Skeletal muscle satellite cell (primary cell): ENCODE results near the gene AAMP.

Source experiments
- H3K27me3 ChIP-seq: 2 replicates; pipeline ENCODE4 v1.7.0; 2013; ENCODE audit warnings: low read length; ENCODE audit not compliant: control insufficient read depth, insufficient read depth
- H3K36me3 ChIP-seq: 2 replicates; pipeline ENCODE4 v1.7.0; 2013; ENCODE audit warnings: mild to moderate bottlenecking, control low read depth, low read length; ENCODE audit not compliant: insufficient read depth
- H3K4me1 ChIP-seq: 2 replicates; pipeline ENCODE4 v1.7.0; 2013; ENCODE audit warnings: low read length; ENCODE audit not compliant: control insufficient read depth, insufficient read depth
- H3K4me2 ChIP-seq: 2 replicates; pipeline ENCODE4 v1.7.0; 2013; ENCODE audit warnings: mild to moderate bottlenecking, low read length
- H3K4me3 ChIP-seq: 2 replicates; pipeline ENCODE4 v1.7.0; 2013; ENCODE audit warnings: low read length
- H3K9ac ChIP-seq: 2 replicates; pipeline ENCODE4 v1.7.0; 2013; ENCODE audit warnings: mild to moderate bottlenecking, low read depth, low read length, moderate library complexity
- H3K9me3 ChIP-seq: replicated peaks from 2 replicates; pipeline ENCODE4 v1.7.0; 2013; ENCODE audit warnings: mild to moderate bottlenecking, control low read depth, low read length

Gene AAMP

DNA sequence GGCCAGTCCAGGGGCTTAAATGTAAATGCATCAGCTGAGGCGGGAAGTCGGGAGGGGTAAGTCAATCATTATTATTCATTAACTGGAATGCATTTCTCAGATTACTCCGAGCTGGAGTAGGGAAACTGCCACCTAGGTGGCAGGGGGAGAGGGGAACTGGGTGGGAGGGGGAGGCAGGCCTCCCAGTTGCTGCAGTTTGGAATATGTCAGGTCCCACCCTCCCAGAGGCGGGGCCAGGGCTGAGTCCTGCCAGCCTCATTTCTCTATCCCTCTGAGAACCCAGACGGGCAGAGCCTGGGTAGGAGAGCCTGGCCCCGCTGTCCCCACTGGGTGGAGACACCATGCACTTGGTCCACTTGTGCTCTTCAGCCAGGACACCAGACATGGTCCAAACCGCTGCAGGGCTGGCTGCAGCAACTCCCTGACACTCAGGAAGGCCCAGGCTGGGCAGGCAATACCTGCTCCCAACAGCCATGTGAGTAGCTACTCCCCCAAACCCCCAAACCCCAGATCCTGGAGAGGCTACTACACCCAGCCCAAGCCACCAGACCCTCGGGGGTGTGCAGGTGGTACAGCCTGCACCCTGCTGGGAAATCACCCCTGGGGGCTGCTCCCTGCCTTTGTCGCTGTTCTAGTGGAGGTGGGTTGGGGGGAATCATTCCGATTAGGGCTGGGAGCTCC is 9.1 kb downstream of the AAMP start, which contains the start of gene GPBAR1:
TSS of gene GPBAR1 (plus strand) at position 274 of the 681 bp plus-strand sequence. CDS start 1,710 bp downstream, outside the sequence.
- peaks cover 37% of the 10 kb centered on the region for H3K36me3 ChIP-seq
- peaks cover 12% of the 10 kb centered on the region for H3K4me1 ChIP-seq
- H3K9me3 ChIP-seq, result no peaks in the 10 kb centered on the region
- no peak within 1 kb of the TSS for H3K4me2 ChIP-seq
- H3K27me3 ChIP-seq, result no peaks in the 10 kb centered on the region
- no peak within 1 kb of the TSS for H3K4me3 ChIP-seq
- no peak within 1 kb of the TSS for H3K9ac ChIP-seq

DNA sequence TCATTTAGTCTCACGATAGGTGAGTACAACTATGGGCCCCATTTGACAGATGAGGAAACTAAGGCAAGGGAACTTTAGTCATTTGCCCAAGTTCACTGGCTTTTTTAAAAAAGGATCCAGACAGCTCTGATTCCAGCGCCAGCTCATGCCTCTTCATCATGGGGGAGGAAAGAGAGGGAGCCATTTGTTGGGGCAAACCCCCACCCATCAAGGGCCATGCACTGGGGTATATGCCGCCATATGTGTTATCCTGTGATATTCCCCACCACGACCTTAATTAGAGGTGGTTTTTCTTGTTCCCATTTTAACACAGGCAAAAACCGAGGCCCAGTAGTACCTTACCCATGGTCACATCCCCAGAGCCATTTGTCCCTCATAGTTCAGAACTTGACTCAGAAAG is 9.8 kb downstream of the AAMP start:
- Histone ChIP-seq H3K4me1 (peaks cover 12% of the 10 kb centered on the region), H3K9ac (no peak overlapping the region), H3K36me3 (peaks cover 37% of the 10 kb centered on the region), H3K4me2 (no peak overlapping the region), H3K4me3 (no peak overlapping the region), H3K27me3 (no peaks in the 10 kb centered on the region), H3K9me3 (no peaks in the 10 kb centered on the region)

DNA sequence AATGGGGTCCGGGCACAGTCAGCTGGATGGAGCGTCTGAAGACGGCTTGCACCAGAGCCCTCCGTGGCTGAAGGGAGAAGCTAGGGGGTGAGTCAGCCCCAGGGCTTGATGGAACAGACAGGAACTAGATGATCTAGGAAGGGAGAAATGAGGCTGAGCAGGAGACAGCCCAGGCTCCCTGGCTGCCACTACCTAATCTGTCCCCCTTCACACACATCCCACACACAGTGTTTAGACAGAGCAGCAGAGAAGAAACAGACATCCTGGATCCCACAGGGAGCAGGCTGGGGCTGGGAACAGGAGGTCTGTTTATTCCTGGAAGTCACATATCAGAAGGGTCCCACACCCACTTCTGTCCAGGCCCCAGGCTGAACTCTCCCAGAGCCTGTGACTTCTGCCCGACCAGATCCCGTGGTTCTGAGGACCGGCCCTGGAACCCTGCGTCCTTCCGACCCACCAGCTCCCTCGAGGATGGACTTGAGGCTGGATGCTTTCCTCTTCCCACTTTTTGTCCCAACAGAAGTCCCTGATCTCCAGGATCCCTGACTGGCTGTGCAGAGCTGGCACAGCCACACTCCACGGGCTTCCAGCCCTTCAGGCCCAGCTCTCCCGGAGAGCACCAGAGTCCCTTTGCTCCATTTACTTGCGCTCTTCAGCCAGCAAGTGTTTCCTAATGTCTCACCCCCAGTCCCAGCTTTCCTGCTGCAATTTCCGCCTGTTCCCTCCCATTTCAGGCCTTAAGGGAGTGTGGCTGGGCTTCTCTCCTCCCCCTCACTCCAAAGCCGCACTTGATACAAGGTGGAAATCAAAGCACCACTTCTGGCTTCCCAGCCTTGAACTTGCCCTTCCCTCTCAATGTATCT is 10.6 kb downstream of the AAMP start:
- Histone ChIP-seq H3K9me3 (no peaks in the 10 kb centered on the region), H3K4me3 (no peak overlapping the region), H3K4me1 (peaks cover 12% of the 10 kb centered on the region), H3K36me3 (peaks cover 37% of the 10 kb centered on the region), H3K4me2 (no peak overlapping the region), H3K9ac (no peak overlapping the region), H3K27me3 (no peaks in the 10 kb centered on the region)

DNA sequence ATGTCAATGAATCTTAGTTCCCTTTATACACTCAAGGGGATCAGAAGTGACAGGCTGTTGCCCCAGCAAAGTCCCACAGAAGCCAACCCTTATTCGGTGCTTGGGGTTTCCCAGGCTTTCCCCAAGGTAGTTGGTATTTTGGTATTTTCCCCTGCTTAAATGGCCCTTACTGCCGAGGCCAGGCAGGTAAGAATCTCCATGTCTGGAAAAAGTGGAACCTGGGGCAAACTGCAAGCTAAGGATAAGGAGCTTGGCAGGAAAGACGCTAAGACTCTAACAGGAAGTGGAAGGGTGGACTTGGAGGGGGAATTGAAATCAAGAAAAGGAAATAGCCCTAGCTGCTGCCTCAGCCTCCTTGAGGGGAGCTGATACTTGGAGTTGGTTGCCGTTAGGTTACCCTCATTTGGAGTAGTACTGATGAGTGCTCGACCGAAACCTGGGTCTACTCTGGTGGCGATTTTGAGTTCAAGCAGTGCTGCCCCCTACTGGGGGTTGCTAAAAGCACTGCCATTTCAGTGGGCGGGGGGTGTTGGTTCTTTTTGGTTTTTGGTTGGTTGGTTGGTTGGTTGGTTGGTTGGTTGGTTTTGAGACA is 12.5 kb downstream of the AAMP start:
- Histone ChIP-seq H3K9ac (no peak overlapping the region), H3K9me3 (no peaks in the 10 kb centered on the region), H3K4me1 (peaks cover 21% of the 10 kb centered on the region), H3K4me3 (no peak overlapping the region), H3K4me2 (no peak overlapping the region), H3K36me3 (peaks cover 46% of the 10 kb centered on the region), H3K27me3 (no peaks in the 10 kb centered on the region)

DNA sequence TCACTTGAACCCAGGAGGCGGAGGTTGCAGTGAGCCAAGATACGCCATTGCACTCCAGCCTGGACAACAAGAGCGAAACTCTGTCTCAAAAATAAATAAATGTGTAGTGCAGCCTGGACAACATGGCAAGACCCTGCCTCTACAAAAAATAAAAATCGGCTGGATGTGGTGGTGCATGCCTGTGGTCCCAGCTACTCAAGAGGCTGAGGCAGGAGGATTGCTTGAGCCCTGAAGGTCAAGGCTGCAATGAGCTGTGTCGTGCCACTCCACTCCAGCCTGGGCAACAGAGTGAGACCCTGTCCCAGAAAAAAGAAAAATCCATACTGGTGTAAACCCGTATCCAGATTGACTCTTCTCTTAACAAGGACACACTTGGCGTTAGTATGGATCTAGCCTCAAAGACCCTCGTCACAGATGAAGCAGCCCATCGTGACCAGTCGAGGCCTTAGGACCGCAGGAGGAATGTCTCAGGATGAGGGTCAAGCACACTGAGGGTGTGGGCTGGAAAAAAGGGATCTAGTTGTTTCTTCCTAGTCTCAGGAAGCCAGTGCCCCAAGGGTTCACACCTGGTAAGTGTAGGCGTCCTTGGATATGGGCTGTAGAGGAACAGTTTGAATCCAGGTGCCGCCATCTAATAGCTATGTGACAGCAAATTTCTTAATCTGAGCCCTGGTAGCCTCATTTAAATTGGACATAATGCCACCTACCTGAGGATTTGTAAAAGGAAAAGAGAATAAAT is 13.2 kb downstream of the AAMP start:
- H3K9me3 ChIP-seq, result no peaks in the 10 kb centered on the region
- no peak overlapping the region for H3K4me3 ChIP-seq
- H3K36me3 ChIP-seq, result peaks cover 52% of the 10 kb centered on the region
- no peaks in the 10 kb centered on the region for H3K27me3 ChIP-seq
- no peak overlapping the region for H3K4me2 ChIP-seq
- H3K9ac ChIP-seq, result no peak overlapping the region
- peaks cover 26% of the 10 kb centered on the region for H3K4me1 ChIP-seq

DNA sequence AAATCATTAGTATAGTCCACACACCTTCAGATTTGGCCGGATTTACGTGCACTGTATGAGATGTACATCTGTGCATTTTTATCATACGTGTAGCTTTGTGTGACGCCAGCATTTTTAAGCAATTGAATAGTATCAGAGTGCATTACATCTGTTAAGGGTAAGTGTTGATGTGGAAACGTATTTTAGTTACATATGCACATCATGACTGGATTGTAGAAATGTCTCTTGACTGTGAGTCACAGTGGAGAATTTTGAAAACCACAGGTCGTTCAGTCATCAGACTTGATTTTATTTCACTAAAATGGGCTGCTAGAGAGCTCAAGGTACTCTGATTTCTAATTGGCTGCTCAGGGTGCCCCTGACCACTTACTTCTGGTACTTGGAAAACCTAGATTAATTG is 14.5 kb downstream of the AAMP start:
- no peaks in the 10 kb centered on the region for H3K9me3 ChIP-seq
- H3K4me2 ChIP-seq, result no peak overlapping the region
- no peak overlapping the region for H3K4me3 ChIP-seq
- no peaks in the 10 kb centered on the region for H3K27me3 ChIP-seq
- peaks cover 23% of the 10 kb centered on the region for H3K4me1 ChIP-seq
- H3K36me3 ChIP-seq, result peaks cover 64% of the 10 kb centered on the region
- no peak overlapping the region for H3K9ac ChIP-seq

DNA sequence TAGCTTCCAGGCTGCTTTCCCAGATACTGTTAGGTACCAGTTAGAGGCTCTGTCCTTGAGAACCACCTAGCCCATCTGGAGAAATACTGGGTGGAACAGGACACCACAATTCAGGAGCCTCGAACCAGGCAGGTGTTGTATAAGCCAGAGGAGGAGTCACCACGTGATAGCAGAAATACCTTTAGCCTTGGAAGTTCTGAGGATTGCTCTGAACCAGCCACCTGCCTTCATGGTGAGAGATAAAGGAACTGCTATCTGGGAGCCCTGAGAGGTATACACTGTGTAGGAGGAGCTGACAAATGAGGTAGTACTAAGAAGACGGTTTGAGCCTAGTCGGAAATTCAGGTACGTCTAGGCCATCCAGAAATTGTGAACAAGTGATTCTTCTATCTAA is 16.7 kb downstream of the AAMP start:
- H3K36me3 ChIP-seq, result peaks cover 84% of the 10 kb centered on the region
- H3K4me2 ChIP-seq, result peak overlapping the region; percentile 4
- H3K9ac ChIP-seq, result peak overlapping the region; percentile 14
- H3K9me3 ChIP-seq, result no peaks in the 10 kb centered on the region
- no peak overlapping the region for H3K4me3 ChIP-seq
- H3K4me1 ChIP-seq, result peaks cover 14% of the 10 kb centered on the region
- no peaks in the 10 kb centered on the region for H3K27me3 ChIP-seq

DNA sequence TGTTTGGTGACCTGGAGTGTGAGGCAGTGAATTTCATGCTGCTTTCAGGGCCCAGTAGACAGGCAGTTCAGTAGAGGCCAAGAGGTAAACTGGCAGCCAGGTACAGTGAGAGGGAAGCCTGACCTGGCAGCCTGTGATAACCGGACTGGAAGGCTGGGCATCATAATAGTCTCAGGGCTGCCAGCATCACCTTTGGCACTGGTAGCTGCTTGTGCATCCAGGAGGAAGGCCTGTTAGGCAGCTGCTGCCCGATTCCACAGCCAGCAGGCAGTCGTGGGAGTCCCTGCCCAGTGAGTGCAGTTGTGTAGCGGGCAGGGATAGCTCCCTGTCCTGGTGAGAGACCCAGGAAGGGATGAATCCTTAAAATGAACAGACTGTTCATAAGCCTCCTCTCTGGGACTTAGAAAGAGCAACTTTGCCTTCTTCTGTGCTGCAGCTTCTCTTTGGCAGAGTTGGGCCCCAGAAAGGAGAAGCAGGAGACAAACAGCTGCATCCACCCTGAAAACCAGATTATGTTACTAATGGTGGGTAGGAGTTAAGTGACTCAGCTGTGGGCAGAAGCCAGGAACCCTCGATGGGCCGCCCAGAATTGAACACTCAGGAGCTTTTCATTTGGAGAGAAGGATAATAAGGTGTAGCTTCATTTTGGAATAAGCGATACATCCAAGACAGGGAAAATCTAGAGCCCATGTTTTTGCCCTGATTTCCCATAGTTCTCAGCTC is 17.3 kb downstream of the AAMP start:
- Histone ChIP-seq H3K4me3 (no peak overlapping the region), H3K9ac (peak overlapping the region; percentile 27), H3K9me3 (no peaks in the 10 kb centered on the region), H3K27me3 (no peaks in the 10 kb centered on the region), H3K36me3 (peaks cover 89% of the 10 kb centered on the region), H3K4me2 (peak overlapping the region; percentile 4), H3K4me1 (peaks cover 14% of the 10 kb centered on the region)

DNA sequence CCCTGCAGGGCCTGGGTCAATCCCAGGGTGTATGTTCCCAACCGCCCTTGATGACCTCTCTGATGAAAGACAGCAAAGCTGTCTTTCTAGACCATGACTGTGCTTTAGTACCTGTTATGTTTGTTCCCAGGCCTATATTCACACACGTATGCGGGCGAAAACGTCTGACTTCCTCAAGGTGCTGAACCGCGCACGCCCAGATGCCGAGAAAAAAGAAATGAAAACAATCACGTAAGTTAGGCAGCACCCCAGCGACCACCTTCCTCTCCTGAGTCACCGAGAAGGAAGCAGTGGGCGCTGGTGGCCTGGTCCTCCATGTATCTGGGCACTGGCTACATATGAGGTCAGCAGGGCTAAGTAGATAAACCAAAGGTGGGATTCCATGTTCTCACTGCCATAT is 20.2 kb downstream of the AAMP start:
- H3K36me3 ChIP-seq, result peaks cover 91% of the 10 kb centered on the region
- peaks cover 14% of the 10 kb centered on the region for H3K4me1 ChIP-seq
- H3K9me3 ChIP-seq, result no peaks in the 10 kb centered on the region
- H3K9ac ChIP-seq, result no peak overlapping the region
- H3K4me3 ChIP-seq, result no peak overlapping the region
- no peaks in the 10 kb centered on the region for H3K27me3 ChIP-seq
- no peak overlapping the region for H3K4me2 ChIP-seq

DNA sequence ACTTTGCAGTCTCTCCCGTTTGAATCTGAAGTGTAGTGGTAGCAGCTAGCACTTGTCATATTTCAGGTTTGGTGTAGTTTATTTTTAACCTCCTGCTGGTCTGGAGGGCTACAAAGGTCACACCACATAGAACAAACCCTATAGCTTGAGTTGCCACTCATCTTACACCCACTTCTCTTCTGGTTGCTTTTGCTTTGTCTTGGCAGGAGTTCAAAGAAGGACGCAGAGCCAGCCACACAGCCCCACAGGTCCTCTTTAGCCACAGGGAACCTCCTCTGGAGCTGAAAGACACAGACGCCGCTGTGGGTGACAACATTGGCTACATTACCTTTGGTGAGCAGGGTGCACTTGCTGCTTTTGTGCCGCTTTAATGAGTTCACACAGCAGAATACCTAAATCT is 24.7 kb downstream of the AAMP start:
- H3K4me1 ChIP-seq, result no peaks in the 10 kb centered on the region

More for the DNA sequence above, 24.7 kb downstream of the AAMP start:
- H3K9me3 ChIP-seq, result no peaks in the 10 kb centered on the region
- H3K27me3 ChIP-seq, result no peaks in the 10 kb centered on the region
- no peak overlapping the region for H3K4me3 ChIP-seq
- H3K9ac ChIP-seq, result no peak overlapping the region
- peaks cover 94% of the 10 kb centered on the region for H3K36me3 ChIP-seq
- H3K4me2 ChIP-seq, result no peak overlapping the region
